ENCODE results near the gene IPMK. TPM values are rescaled to one million over a fixed set of nuclear protein-coding genes. Genes with fewer than 3 reads are reported as not detected.
A peak's percentile ranks its signal among the peaks of the same experiment; 100 is the strongest.

Gene IPMK
- total RNA-seq, 2 donors from 2014 or later, result 1.5 to 7.5 TPM

DNA sequence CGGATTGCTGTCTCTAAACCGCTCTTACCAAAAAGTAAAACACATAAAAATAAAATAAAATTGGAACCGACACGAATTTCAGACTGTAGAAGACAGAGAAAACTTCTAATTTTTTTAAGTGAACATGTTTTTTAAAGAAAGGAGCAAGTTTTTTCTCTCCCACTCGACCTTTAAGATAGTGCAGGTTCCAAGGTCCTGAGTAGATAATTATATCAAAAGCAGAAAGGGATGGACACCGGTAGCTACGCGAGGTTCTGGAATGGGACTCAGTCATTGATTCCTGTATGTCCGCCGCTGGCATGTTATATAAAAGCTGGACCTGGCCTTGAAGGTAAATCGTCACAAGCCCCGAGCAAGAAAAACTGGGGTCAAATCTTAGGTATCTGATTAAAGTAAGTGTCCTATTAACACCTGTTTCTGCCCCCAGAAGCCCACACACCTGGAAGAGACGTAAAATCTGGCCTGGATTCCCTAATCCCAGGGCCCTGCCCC, 806 bp upstream of the IPMK start:
- Histone ChIP-seq H3K4me1 (ENCODE audit: control insufficient read depth in 1 of 2, low read depth in 2 of 2) (peaks cover 8 to 22% of the 10 kb centered on the region in 2 donors), H3K27ac (peak overlapping the region; percentile 92), H3K27me3 (replicated peaks; ENCODE audit: insufficient read depth) (no peaks in the 10 kb centered on the region), H3K9me3 (no peaks in the 10 kb centered on the region), H3K4me3 (peak overlapping the region; percentile 88), H3K36me3 (no peaks in the 10 kb centered on the region)
- no peak for DNase-seq (ENCODE audit: low spot score)
- no peak for ATAC-seq (ENCODE audit: insufficient number of reproducible peaks, low FRiP score, low read depth)
- TF ChIP-seq, protein P1, sequence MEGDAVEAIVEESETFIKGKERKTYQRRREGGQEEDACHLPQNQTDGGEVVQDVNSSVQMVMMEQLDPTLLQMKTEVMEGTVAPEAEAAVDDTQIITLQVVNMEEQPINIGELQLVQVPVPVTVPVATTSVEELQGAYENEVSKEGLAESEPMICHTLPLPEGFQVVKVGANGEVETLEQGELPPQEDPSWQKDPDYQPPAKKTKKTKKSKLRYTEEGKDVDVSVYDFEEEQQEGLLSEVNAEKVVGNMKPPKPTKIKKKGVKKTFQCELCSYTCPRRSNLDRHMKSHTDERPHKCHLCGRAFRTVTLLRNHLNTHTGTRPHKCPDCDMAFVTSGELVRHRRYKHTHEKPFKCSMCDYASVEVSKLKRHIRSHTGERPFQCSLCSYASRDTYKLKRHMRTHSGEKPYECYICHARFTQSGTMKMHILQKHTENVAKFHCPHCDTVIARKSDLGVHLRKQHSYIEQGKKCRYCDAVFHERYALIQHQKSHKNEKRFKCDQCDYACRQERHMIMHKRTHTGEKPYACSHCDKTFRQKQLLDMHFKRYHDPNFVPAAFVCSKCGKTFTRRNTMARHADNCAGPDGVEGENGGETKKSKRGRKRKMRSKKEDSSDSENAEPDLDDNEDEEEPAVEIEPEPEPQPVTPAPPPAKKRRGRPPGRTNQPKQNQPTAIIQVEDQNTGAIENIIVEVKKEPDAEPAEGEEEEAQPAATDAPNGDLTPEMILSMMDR (IDR thresholded peaks at IDR 0.05), result no peak

DNA sequence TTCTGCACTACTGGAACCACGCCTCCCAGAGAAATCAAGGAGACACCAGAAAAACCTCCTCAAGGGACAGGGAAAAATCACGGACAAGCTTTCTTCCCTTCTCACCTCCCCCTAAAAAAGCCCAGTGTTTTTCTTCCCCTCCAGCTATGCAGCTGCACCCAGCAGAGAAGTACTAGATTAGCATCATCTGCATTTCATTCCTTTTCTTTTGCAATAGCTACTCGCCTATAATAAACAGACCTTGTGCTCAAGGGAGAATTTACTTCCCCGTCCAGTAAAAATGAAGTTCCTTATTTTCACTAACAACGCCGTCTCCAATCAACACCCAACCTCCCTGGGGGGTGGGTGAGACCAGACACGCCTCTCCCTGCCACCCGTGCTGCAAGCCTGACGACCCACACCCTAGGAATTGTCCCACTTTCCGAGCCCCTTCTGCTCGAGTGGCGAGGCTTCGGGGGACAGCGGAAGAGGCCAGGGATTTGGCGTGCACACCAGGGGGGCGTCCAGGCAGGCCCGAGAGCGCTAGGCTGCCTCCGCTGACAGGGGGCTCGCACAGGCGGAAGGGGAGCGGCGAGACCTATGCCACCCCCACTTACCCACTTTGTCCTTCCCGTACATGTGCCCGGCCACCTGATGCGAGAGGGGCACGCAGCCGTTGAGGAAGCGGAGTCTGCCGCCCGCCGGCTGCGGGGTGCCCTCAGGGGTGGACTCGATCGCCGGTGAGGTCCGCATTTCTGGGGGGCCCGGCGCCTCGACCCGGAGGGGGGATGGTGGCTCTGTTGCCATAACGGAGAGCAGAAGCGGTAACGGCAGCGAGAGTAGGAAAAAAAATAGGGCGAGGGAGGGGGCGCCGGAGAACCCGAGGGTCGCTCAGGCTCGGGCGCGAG, 625 bp downstream of the IPMK start:
- ATAC-seq (ENCODE audit: insufficient number of reproducible peaks, low FRiP score, low read depth) (peak; percentile 28), DNase-seq (ENCODE audit: low spot score) (peak; percentile 7)
- Histone ChIP-seq H3K4me3 (peak overlapping the region; percentile 88), H3K27ac (peak overlapping the region; percentile 92), H3K27me3 (replicated peaks; ENCODE audit: insufficient read depth) (no peaks in the 10 kb centered on the region), H3K4me1 (ENCODE audit: control insufficient read depth in 1 of 2, low read depth in 2 of 2) (peaks cover 8 to 22% of the 10 kb centered on the region in 2 donors), H3K9me3 (no peaks in the 10 kb centered on the region), H3K36me3 (no peaks in the 10 kb centered on the region)
- TF ChIP-seq, protein P1 (IDR thresholded peaks at IDR 0.05), result no peak

DNA sequence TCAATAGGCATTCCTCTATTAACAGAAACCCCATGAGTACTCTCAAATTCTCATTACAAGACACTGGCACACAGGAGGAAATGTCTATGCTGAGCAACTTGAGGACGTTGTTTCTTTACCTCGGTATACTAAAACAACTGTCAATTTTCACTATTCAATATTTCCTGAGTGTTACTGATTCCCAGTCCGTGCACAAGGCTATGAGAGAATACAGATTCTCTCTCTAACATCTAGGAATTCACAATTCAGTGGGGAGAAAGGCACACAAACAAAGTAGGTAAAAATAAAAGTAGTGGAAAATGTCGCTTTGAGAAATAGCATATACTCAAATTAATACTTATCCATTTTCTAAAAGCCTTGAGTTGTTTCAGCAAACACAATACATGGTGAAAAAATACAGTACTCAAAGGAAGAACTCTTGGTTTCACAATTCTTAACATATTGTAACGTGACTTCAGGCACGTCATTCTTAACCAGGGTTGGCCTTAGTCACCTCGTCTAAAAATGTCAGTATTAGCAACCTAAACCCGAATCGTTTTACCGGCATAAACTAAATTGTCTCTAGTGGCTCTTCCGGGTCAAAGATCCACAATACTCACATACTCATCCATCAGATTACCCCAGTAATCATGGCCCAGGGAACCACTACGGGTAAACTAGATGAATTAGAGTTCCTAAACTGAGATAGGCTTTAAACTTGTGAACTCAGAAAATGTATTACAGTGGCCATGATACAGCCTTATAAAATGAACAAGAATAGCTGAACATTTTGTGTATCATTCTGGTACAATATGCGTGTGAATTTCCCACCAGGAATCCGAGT, 1.5 kb downstream of the IPMK start:
- Histone ChIP-seq H3K27ac (peak overlapping the region; percentile 92), H3K9me3 (no peaks in the 10 kb centered on the region), H3K4me3 (peak overlapping the region; percentile 88), H3K27me3 (replicated peaks; ENCODE audit: insufficient read depth) (no peaks in the 10 kb centered on the region), H3K36me3 (no peaks in the 10 kb centered on the region), H3K4me1 (ENCODE audit: control insufficient read depth in 1 of 2, low read depth in 2 of 2) (peaks cover 8 to 22% of the 10 kb centered on the region in 2 donors)
- DNase-seq (ENCODE audit: low spot score), result no peak
- no peak for ATAC-seq (ENCODE audit: insufficient number of reproducible peaks, low FRiP score, low read depth)
- TF ChIP-seq, protein P1 (IDR thresholded peaks at IDR 0.05), result no peak

DNA sequence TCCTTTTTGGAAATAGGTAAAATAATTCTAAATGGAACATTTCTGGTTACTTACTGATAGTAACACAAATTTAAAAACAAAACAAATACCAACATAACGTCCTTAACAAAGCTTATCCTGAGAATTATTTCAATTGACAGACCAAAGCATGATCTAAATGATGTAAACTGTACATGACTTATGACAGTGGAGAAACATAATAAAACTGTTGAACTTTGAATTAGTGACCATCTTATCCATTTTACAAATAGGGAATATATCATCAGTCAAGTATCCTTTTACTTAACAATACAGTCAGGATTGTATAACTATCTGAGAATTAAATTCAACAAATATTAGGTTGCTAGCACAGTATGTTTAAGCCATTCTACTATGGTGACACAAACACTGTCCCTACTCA, 2.4 kb downstream of the IPMK start:
- Histone ChIP-seq H3K9me3 (no peaks in the 10 kb centered on the region), H3K4me3 (no peak overlapping the region), H3K36me3 (no peaks in the 10 kb centered on the region), H3K27ac (no peak overlapping the region), H3K27me3 (replicated peaks; ENCODE audit: insufficient read depth) (no peaks in the 10 kb centered on the region), H3K4me1 (ENCODE audit: control insufficient read depth in 1 of 2, low read depth in 2 of 2) (peaks cover 8 to 16% of the 10 kb centered on the region in 2 donors)
- DNase-seq (ENCODE audit: low spot score), result no peak
- ATAC-seq (ENCODE audit: insufficient number of reproducible peaks, low FRiP score, low read depth), result no peak
- TF ChIP-seq, protein P1 (IDR thresholded peaks at IDR 0.05), result no peak

DNA sequence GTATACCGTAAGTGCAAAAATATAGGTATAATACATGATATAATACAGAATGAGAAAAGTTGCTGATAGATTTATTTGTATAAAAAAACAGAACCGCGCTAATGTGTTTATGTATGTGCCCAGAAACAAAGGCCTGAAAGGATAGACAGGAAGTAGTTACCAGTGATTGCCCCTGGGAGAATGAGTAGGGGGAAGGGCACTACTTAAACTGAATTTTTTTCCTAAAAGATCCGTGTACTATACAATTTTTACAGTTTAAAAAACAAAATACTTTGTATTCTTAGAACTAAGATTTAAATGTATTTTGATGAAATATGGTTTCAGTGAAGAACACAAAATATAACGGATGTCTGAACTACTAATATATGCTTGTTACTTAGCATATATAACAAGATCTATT, 2.9 kb downstream of the IPMK start:
- TF ChIP-seq, protein P1 (IDR thresholded peaks at IDR 0.05), result no peak
- ATAC-seq (ENCODE audit: insufficient number of reproducible peaks, low FRiP score, low read depth), result no peak
- no peak overlapping the region for H3K27ac ChIP-seq
- H3K27me3 ChIP-seq (replicated peaks; ENCODE audit: insufficient read depth), result no peaks in the 10 kb centered on the region
- H3K4me1 ChIP-seq (ENCODE audit: control insufficient read depth in 1 of 2, low read depth in 2 of 2), result peaks cover 6 to 12% of the 10 kb centered on the region in 2 donors
- no peaks in the 10 kb centered on the region for H3K9me3 ChIP-seq
- H3K4me3 ChIP-seq, result no peak overlapping the region
- no peaks in the 10 kb centered on the region for H3K36me3 ChIP-seq
- no peak for DNase-seq (ENCODE audit: low spot score)

Data from thoracic aorta (tissue), 2 donors.